Hippocampal formation (tissue), 2 donors: ENCODE data around the gene BCAN.

ENCODE experiments used
- DNase-seq, 2 donors: peaks; one replicate each; lab custom pipeline; 2025; lab: John Stamatoyannopoulos, UW

BCAN gene

DNA sequence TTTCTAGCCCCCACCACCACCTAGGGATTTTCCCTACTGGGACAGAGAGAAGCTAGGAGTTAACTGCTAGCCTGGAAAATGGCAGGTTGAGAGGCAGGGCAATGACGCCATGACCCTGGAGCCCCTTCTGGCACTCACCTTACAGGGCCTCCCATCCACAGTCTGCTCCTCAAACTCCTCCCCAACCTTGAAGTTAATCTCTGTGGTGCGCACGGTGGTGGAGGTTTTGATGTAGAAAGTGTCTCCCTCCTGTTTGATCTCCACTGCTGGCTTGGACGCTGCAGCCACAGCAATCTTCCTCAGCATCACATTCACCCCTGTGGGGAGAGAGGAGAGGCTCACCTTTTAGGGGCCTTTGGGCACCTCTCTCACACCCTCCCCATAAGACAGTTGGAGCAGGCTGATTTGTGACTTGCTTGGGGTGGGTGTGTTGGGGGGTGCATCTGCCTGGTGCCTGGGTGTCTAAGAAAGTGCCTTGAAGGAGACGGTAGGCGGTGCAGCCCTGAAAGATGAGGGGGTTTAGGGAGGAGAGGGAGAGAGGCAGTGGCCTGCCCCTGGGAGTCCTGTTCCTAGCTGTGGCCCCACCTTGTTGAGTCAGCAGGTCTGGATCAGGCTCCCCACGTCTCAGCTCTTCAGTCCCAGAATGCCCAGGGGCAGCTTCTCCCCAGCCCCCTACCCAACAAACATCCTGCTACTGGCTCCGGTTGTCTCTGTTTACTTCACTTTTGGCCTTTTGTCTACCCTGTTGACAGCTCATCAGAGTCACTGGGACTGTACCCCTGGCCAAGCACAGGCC is 59.0 kb downstream of the BCAN start:
- DNase-seq = no peak

DNA sequence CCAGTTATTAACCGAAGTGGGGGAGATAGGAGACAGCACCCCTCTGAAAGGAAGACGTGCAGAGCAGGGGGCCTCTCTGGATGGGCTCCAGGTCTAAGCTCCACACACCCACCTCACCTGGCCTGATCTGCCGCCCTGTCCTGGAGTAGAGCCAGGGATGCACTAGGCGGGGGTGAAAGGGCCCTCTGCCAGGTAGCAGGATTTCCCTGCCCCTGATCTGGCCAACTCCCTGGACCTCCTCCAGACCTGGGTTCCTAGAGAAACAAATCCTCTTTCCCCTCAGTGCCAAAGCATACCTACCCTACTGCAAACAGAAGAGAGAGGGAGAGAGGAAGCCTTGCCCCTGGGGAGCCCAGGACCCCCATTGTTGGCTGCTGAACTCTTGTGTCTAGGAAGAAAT is 61.4 kb downstream of the BCAN start:
- DNase-seq = no peak

DNA sequence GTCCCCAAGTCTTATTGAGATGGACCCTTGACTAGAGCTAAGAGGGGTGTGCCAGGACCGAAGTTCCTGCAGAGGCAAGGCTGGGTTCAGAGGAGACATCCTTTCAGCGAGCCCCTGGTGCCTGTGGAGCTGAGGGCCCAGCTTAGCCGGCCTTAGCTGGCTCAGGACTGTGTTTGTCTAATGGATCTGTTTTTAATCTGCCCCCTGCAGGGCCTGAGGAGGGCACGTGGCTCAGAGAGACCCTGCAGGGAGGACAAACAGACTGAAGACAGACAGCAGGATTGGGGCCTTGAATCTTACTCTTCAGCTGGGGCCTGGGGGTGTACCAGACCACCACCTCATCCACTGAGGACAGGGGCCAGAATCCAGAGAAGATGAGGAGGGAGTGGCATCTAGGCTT is 61.8 kb downstream of the BCAN start:
- no peak for DNase-seq

DNA sequence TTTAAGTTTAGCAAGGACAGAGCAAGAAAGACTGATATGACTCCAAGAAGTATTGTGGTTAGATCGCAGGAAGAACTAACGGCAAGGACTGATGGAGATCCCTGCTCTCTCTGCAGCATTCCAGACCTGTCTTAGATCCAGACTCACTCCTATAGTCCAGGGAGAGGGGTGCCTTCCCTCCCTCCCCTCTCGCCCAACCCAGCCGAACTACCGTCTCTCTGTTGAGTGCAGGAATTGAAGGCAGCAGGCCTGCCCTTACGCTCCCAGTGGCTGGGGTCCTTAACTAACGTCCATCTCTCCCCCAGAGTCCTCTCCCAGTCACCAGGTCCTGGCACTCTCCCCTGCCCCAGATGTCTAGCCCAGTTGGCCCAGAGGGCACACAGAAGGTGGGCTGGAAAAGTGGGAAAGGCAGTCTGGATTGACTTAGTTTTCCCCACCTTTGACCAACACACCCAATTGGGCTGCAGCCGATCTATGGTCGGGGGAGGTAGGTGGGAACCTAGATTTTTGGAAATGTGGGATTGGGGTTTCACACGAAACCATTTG is 62.3 kb downstream of the BCAN start:
- DNase-seq = no peak

DNA sequence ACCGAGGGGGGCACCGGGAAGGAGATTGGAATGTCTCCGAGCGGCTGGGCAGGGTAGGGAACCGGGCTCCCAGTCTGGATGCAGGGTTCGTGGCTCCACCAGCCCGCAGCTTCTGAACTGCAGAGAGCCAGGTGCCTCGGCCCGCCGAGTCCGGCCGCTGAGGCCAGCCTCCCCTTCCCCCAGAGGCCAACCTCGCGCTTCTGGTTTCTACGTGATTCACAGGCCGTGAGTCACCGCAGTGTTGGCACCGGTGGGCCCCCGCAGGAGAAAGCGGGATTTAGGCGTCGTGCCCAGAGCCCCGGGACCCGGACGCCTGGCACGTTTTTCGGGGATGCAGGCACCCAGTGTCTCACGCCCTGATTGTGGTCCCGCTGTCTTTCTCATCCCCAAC is 63.0 kb downstream of the BCAN start:
- no peak for DNase-seq

DNA sequence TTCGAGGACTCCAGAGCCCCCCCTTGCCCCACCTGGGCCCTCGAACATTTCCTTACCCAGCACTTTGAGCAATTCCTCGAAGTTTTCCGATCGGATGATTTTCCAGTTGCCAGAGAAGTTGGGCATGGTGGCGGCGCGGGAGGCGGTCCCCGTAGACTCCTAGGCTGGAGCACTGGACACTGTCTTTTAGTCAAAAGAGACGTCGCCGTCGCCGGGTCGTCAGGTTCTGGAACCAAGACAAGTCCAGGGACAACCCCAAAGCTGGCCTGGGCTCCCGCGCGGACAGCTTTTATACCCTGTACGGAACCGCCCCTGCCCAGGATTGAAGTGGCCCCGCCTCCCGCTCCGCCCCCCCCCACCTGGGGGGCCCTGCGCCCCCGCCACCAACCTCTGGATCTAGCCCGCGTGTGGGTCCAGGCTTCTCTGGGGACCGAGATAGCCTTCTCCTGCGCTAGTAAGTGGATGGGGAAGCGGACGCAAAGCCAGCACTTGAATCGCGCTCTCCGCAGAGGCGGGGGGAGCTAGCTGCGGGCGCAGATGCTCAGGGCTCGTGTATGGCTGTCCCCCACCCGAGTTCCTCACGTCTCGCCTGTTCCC is 63.5 kb downstream of the BCAN start, which contains the start of gene CRABP2:
CRABP2 (minus strand) TSS at position 263 of the 597 bp plus-strand sequence; CDS start at position 126, 137 bp downstream.
- DNase-seq = no peak

DNA sequence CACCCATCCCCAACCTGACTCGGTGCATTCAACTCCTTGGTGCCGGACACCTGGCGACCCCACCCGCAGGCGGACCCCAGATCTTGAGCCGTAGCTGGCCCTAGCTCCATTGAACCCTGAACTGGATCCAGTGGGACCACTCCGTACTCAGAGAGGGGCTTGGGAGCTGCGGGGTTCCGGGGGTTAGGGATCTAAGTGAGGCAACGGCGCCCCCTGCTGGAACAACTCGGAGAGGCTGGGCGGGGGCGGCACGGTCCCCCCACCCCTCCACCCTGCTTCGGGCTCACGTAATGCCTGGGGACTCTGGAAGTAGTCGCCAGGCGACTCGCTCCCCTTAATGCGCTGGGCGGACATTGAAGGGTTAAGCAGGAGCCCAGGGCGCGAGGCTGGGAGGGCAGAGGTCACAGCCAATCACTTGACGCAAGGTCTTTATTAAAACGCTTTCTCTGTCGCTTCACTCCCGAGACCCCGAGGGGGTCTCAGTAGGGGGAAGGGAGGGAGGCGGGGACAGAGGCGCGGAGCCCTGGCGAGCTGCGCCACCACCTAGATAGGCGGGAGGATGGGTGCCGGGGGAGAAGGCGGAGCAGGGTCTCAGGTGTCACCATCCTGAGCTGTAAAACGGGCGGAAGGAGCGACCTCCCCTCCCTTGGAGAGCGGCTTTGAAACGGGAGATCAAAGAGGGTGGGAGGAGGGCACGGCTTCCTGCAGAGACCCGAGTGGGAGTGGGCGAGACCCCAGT is 64.2 kb downstream of the BCAN start:
- DNase-seq = peak in 1 of 2 donors; percentile 25

DNA sequence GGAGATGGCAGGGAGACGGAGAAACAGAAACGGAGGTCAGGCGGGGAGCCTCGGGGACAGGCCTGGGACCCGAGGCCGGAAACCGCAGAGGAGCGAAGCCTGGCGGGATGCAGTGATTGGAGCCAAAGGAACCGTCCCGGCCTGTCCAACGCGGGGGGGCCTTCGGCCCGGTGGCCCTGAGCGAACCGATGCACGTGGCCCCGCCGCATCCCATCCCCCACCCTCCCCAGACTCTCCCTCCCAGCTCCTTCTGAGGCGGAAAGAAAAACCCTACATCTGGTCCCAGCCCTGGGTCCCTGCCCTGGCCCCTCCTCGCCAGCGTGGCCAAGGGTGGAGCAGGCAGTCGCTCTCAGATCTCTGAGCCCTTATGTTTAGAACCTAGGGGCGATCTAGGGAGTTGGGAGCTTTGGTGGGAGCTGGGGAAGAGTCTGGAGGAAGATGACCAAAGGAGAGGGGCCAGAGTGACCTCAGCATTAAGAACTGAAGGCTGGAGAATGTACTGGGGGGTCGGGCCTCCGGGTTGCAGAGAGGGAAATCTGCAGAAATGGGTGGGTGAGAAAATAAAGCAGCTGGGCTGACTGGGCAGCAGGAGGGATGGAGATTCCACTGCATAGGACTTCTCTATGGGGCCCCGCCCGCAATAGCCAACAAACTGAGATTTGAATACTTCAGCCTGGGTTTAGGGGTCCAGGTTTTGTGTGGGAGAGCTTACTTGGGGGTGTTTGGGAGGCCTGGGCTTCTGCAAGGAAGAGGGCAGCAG is 64.9 kb downstream of the BCAN start:
- DNase-seq = no peak

DNA sequence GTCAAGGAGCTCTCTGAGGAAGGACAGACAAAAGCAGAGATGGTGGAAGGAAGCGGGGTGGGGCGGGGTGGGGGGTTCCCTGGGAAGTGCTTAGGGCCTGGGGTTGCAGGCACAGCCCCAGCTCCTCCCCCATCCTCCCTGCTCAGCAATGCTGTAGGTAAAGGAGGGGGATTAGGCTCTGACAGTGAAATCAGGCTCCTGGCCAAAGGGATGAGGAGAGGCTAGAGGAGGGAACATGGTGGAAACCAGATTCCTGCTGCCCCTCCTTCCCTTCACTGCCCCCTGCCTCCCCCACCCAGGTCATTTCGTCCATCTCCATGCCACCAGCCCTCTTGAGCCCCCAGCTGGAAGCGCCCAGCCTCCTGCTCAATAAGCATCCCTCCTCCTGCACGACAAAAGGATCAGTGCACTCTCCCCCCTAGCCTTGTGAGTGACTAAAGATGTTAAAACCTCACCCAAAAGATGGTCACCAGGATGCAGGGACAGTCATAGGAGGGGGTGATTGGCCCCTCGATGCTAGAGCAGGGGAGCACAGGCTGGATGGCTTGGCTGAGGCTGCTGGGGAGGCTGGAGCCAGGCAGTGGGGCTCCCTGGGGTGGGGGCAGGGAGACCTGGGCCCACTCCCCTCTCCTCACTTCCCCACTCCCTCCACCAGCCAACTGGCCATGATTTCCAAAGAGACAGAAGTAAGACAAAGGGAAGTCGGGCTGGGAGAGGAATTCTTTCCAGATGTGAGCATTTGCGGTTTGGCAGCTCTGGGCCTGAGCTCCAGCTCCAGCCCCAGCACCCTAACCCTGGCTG is 65.7 kb downstream of the BCAN start:
- no peak for DNase-seq

DNA sequence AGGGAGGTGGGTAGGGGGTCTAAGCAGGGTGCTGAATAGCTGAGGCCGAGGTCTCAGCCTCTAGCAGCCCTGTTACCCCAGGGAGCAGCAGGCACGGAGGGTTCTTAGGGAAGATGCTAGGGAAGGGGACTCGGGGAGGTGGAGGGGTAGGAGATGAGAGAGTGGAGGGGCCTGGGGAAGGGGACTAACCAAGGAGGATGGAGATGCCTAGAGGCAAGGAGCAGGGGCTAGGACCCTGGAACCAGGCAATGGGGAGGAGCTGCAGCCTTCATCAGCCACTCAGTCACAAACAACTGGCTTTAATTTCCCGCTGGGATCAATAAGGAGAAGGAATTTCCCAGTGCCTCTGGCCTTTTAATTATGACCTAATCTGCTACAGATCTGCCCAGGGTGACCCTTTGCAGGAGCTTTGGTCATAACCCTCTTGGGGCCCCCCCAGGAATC is 66.3 kb downstream of the BCAN start:
- DNase-seq = no peak

DNA sequence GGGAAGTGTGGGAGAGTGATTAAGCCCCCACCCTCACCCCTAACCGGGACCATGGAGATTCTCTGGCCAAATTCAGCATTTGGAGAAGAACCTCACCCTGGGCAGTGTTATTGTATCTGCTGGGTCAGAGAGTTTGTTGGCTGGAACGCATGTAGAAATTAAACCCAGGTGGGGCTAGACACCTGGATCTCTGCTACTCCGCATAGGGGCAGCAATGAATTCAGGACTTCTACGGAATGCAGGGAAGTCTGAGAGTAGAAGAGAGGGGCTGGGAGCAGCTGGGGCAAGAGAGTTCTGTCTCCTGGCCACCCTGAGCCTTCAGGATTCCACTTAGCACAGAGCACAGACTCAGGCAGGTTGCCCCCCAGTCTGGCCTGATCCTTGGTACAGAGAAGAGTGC is 67.1 kb downstream of the BCAN start:
- DNase-seq = no peak
